Astrocyte (in vitro differentiated cells and primary cell): ENCODE measurements around the gene SSB. TPM values are rescaled to one million over a fixed set of nuclear protein-coding genes. Genes with fewer than 3 reads are reported as not detected.

Experiments
- DNase-seq: peaks from one replicate; pipeline ENCODE4 v3.0.0-alpha.2; 2010; ENCODE audit warnings: low read depth
- FAIRE-seq: peaks from 2 replicates; lab custom pipeline; 2011; peaks lifted over from hg19 to GRCh38; lab: Jason Lieb, UNC
- H2AFZ ChIP-seq: 2 replicates; pipeline ENCODE4 v1.6.0; 2012; ENCODE audit warnings: low read depth, low read length, inconsistent platforms
- H3K27ac ChIP-seq: 2 replicates; pipeline ENCODE4 v1.5.1; 2011; ENCODE audit warnings: low read depth, low read length, inconsistent platforms
- H3K27me3 ChIP-seq: 2 replicates; pipeline ENCODE4 v1.6.0; 2011; ENCODE audit warnings: low read length, inconsistent platforms; ENCODE audit not compliant: insufficient read depth
- H3K36me3 ChIP-seq: 2 replicates; pipeline ENCODE4 v1.5.1; 2011; ENCODE audit warnings: low read length, inconsistent platforms; ENCODE audit not compliant: insufficient read depth
- H3K4me1 ChIP-seq: 2 replicates; pipeline ENCODE4 v1.5.1; 2011; ENCODE audit warnings: low read length, inconsistent platforms; ENCODE audit not compliant: insufficient read depth
- H3K4me2 ChIP-seq: 2 replicates; pipeline ENCODE4 v1.6.0; 2012; ENCODE audit warnings: low read length, inconsistent platforms
- H3K4me3 ChIP-seq: 2 replicates; pipeline ENCODE4 v1.5.1; 2011; ENCODE audit warnings: low read depth, mild to moderate bottlenecking, low read length, inconsistent platforms; ENCODE audit not compliant: insufficient read depth
- H3K79me2 ChIP-seq: 2 replicates; pipeline ENCODE4 v1.6.0; 2012; ENCODE audit warnings: mild to moderate bottlenecking, low read length, inconsistent platforms; ENCODE audit not compliant: insufficient read depth
- H3K9ac ChIP-seq: 2 replicates; pipeline ENCODE4 v1.6.0; 2012; ENCODE audit warnings: mild to moderate bottlenecking, low read length, inconsistent platforms
- H3K9me3 ChIP-seq: 2 replicates; pipeline ENCODE4 v1.5.1; 2012; ENCODE audit warnings: low read depth, mild to moderate bottlenecking, low read length, inconsistent platforms; ENCODE audit not compliant: insufficient read depth
- H4K20me1 ChIP-seq: 2 replicates; pipeline ENCODE4 v1.6.0; 2012; ENCODE audit warnings: low read length, inconsistent platforms; ENCODE audit not compliant: insufficient read depth
- H3K27ac Mint-ChIP-seq: one replicate; pipeline ENCODE4 v1.8.0; 2021; ENCODE audit warnings: mild to moderate bottlenecking, mixed read lengths; ENCODE audit not compliant: unreplicated experiment
- H3K27me3 Mint-ChIP-seq: one replicate; pipeline ENCODE4 v1.8.0; 2021; ENCODE audit warnings: low read depth, mixed read lengths; ENCODE audit not compliant: unreplicated experiment
- H3K36me3 Mint-ChIP-seq: one replicate; pipeline ENCODE4 v1.8.0; 2021; ENCODE audit warnings: low read depth, mixed read lengths; ENCODE audit not compliant: unreplicated experiment
- H3K4me1 Mint-ChIP-seq: one replicate; pipeline ENCODE4 v1.8.0; 2021; ENCODE audit warnings: low read depth, mixed read lengths; ENCODE audit not compliant: unreplicated experiment
- H3K4me3 Mint-ChIP-seq: one replicate; pipeline ENCODE4 v1.8.0; 2021; ENCODE audit warnings: mild to moderate bottlenecking, moderate library complexity, mixed read lengths; ENCODE audit not compliant: unreplicated experiment
- H3K9me3 Mint-ChIP-seq: one replicate; pipeline ENCODE4 v1.8.0; 2021; ENCODE audit warnings: mild to moderate bottlenecking, mixed read lengths; ENCODE audit not compliant: unreplicated experiment
- EZH2 ChIP-seq: IDR thresholded peaks from 2 replicates; pipeline ENCODE4 v1.6.1; 2012; ENCODE audit warnings: mild to moderate bottlenecking, low read length, inconsistent platforms; ENCODE audit not compliant: insufficient read depth
- total RNA-seq: library from RNA; stranded (reverse); gene quantifications from 2 replicates; pipeline ENCODE4 v1.2.1, GENCODE V29; 2021
- TF ChIP-seq, protein P1 (sequence below): IDR thresholded peaks from 2 replicates; pipeline ENCODE4 v1.5.1; 2011; ENCODE audit warnings: low read depth, mild to moderate bottlenecking, inconsistent platforms, low read length, moderate library complexity; ENCODE audit not compliant: insufficient read depth

SSB gene
- total RNA-seq, 1 donor from 2014 or later, result 176 TPM

- Mint-ChIP-seq H3K27ac (no peak overlapping the region), H3K4me3 (no peak overlapping the region), H3K36me3 (no peaks in the 10 kb centered on the region), H3K4me1 (no peaks in the 10 kb centered on the region), H3K27me3 (no peaks in the 10 kb centered on the region), H3K9me3 (no peaks in the 10 kb centered on the region)
- Histone ChIP-seq H3K9me3 (no peaks in the 10 kb centered on the region), H2AFZ (no peak overlapping the region), H3K4me3 (no peak overlapping the region), H3K36me3 (no peaks in the 10 kb centered on the region), H4K20me1 (peaks cover 9% of the 10 kb centered on the region), H3K9ac (no peak overlapping the region), H3K4me2 (no peak overlapping the region), H3K27ac (no peak overlapping the region), H3K79me2 (peaks cover 14% of the 10 kb centered on the region), H3K4me1 (no peaks in the 10 kb centered on the region), H3K27me3 (no peaks in the 10 kb centered on the region)
- no peak for TF ChIP-seq EZH2
- TF ChIP-seq, protein P1, sequence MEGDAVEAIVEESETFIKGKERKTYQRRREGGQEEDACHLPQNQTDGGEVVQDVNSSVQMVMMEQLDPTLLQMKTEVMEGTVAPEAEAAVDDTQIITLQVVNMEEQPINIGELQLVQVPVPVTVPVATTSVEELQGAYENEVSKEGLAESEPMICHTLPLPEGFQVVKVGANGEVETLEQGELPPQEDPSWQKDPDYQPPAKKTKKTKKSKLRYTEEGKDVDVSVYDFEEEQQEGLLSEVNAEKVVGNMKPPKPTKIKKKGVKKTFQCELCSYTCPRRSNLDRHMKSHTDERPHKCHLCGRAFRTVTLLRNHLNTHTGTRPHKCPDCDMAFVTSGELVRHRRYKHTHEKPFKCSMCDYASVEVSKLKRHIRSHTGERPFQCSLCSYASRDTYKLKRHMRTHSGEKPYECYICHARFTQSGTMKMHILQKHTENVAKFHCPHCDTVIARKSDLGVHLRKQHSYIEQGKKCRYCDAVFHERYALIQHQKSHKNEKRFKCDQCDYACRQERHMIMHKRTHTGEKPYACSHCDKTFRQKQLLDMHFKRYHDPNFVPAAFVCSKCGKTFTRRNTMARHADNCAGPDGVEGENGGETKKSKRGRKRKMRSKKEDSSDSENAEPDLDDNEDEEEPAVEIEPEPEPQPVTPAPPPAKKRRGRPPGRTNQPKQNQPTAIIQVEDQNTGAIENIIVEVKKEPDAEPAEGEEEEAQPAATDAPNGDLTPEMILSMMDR, result no peak
- DNase-seq (no peak), FAIRE-seq (no peak)
Measured at GRCh38 chr2:169795181-169795580, 3.5 kb upstream of the SSB start.

- Mint-ChIP-seq H3K27ac (no peak overlapping the region), H3K9me3 (no peaks in the 10 kb centered on the region), H3K36me3 (no peaks in the 10 kb centered on the region), H3K4me1 (no peaks in the 10 kb centered on the region), H3K4me3 (no peak overlapping the region), H3K27me3 (no peaks in the 10 kb centered on the region)
- FAIRE-seq, result no peak
- Histone ChIP-seq H3K9me3 (no peaks in the 10 kb centered on the region), H4K20me1 (peaks cover 9% of the 10 kb centered on the region), H3K9ac (no peak overlapping the region), H3K36me3 (no peaks in the 10 kb centered on the region), H3K27ac (no peak overlapping the region), H2AFZ (no peak overlapping the region), H3K27me3 (no peaks in the 10 kb centered on the region), H3K4me3 (no peak overlapping the region), H3K4me1 (no peaks in the 10 kb centered on the region), H3K4me2 (no peak overlapping the region), H3K79me2 (peaks cover 26% of the 10 kb centered on the region)
- DNase-seq, result no peak
- TF ChIP-seq EZH2, result no peak
- TF ChIP-seq, protein P1, result no peak
Measured at GRCh38 chr2:169796441-169796840, 2.2 kb upstream of the SSB start.

GRCh38 chr2:169797601-169798000 is 1.1 kb upstream of the SSB start:
- H3K4me1 ChIP-seq, result no peaks in the 10 kb centered on the region
- no peak overlapping the region for H2AFZ ChIP-seq
- H3K4me3 ChIP-seq, result no peak overlapping the region
- Mint-ChIP-seq H3K4me3 (no peak overlapping the region), H3K27me3 (no peaks in the 10 kb centered on the region), H3K9me3 (no peaks in the 10 kb centered on the region), H3K27ac (no peak overlapping the region), H3K4me1 (peaks cover 2% of the 10 kb centered on the region), H3K36me3 (peaks cover 2% of the 10 kb centered on the region)
- peaks cover 2% of the 10 kb centered on the region for H3K36me3 ChIP-seq
- FAIRE-seq (no peak), DNase-seq (no peak)
- H3K9ac ChIP-seq, result no peak overlapping the region
- TF ChIP-seq EZH2, result no peak
- TF ChIP-seq, protein P1, result no peak
- H3K4me2 ChIP-seq, result no peak overlapping the region
- H4K20me1 ChIP-seq, result peaks cover 9% of the 10 kb centered on the region
- H3K9me3 ChIP-seq, result no peaks in the 10 kb centered on the region
- H3K27me3 ChIP-seq, result no peaks in the 10 kb centered on the region
- peaks cover 37% of the 10 kb centered on the region for H3K79me2 ChIP-seq
- H3K27ac ChIP-seq, result no peak overlapping the region
